GM12875 (cell line): Measurements from ENCODE around the gene DPF1.

Source experiments
- H3K4me3 ChIP-seq: one replicate; pipeline ENCODE4 v1.5.1; 2011; ENCODE audit warnings: low read depth, low read length, control low read depth
- CTCF ChIP-seq: IDR thresholded peaks from 2 replicates; pipeline ENCODE4 v1.5.1; 2011; ENCODE audit warnings: low read depth, mild to moderate bottlenecking, control low read depth, inconsistent platforms, low read length, moderate library complexity, borderline replicate concordance; ENCODE audit not compliant: insufficient read depth

DPF1 gene

GRCh38 chr19:38173291-38174041, 50.6 kb downstream of the DPF1 start:
- H3K4me3 ChIP-seq, result no peak overlapping the region
- no peak for TF ChIP-seq CTCF

GRCh38 chr19:38172001-38172400, 52.0 kb downstream of the DPF1 start:
- no peak for TF ChIP-seq CTCF
- H3K4me3 ChIP-seq, result no peak overlapping the region

GRCh38 chr19:38170334-38170733, 53.7 kb downstream of the DPF1 start:
- no peak for TF ChIP-seq CTCF
- no peak overlapping the region for H3K4me3 ChIP-seq

- H3K4me3 ChIP-seq, result no peak overlapping the region
- no peak for TF ChIP-seq CTCF
These were observed 55.4 kb downstream of the DPF1 start for GRCh38 chr19:38168637-38169036.

GRCh38 chr19:38165335-38165734, 58.7 kb downstream of the DPF1 start:
- no peak overlapping the region for H3K4me3 ChIP-seq
- no peak for TF ChIP-seq CTCF

DNA sequence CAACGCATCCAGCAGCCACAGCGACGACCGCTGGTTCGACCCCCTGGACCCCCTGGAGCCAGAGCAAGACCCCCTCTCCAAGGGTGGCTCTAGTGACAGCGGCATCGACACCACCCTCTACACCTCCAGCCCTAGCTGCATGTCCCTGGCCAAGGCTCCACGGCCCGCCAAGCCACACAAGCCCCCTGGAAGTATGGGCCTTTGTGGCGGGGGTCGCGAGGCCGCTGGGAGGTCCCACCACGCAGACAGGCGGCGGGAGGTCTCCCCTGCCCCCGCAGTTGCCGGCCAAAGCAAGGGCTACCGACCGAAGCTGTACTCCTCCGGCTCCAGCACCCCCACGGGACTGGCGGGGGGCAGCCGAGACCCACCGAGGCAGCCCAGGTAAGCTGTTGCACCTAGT, 59.5 kb downstream of the DPF1 start:
- no peak for TF ChIP-seq CTCF
- no peak overlapping the region for H3K4me3 ChIP-seq
